Measurements from ENCODE around the gene CHN1.

Gene CHN1

GRCh38 chr2:174997110-174997509 lies 8.1 kb downstream of the CHN1 start:
- Histone ChIP-seq H2BK120ac (ENCODE audit: low read depth, low read length) (no peak overlapping the region), H2AK5ac (ENCODE audit: low read length, severe bottlenecking) (no peak overlapping the region), H4K8ac (ENCODE audit: low read length) (no peak overlapping the region), H3K4me3 (ENCODE audit: insufficient read depth in 1 of 2, low read depth in 1 of 2, low read length in 2 of 2) (no peak overlapping the region), H3K18ac (ENCODE audit: low read depth in 1 of 2, low read length in 2 of 2) (no peak overlapping the region), H3K4ac (ENCODE audit: low read depth in 1 of 2, low read length in 2 of 2) (no peak overlapping the region), H3K79me1 (replicated peaks; ENCODE audit: low read length, poor library complexity, severe bottlenecking) (no peaks in the 10 kb centered on the region), H4K91ac (ENCODE audit: low read length) (no peak overlapping the region), H3K4me1 (ENCODE audit: control insufficient read depth, insufficient read depth, low read depth, low read length) (no peaks in the 10 kb centered on the region), H3K27me3 (ENCODE audit: control insufficient read depth in 1 of 2, insufficient read depth in 1 of 2, low read length in 2 of 2) (peaks cover 0 to 9% of the 10 kb centered on the region in 2 experiments), H3K23ac (ENCODE audit: low read length in 2 of 2) (no peak overlapping the region), H3K4me2 (ENCODE audit: low read length, poor library complexity, severe bottlenecking) (no peak overlapping the region), H3K9ac (ENCODE audit: low read length) (no peak overlapping the region), H3K36me3 (ENCODE audit: control insufficient read depth in 1 of 2, insufficient read depth in 2 of 2, low read depth in 1 of 2, low read length in 2 of 2) (no peaks in the 10 kb centered on the region), H3K14ac (ENCODE audit: low read length in 2 of 2) (no peak overlapping the region), H2BK5ac (ENCODE audit: low read depth, low read length, poor library complexity, severe bottlenecking) (no peak overlapping the region), H2BK12ac (ENCODE audit: low read length in 2 of 2) (no peak overlapping the region), H3K9me3 (ENCODE audit: control insufficient read depth, low read length) (no peaks in the 10 kb centered on the region), H3K27ac (ENCODE audit: low read length, poor library complexity, severe bottlenecking) (no peak overlapping the region), H2BK15ac (ENCODE audit: low read depth, poor library complexity, severe bottlenecking) (no peak overlapping the region), H2AFZ (ENCODE audit: low read depth, low read length) (no peak overlapping the region)
- 75% methylated on average over 3 of the region's 3 CpGs for WGBS
- DNase-seq, result no peak

DNA sequence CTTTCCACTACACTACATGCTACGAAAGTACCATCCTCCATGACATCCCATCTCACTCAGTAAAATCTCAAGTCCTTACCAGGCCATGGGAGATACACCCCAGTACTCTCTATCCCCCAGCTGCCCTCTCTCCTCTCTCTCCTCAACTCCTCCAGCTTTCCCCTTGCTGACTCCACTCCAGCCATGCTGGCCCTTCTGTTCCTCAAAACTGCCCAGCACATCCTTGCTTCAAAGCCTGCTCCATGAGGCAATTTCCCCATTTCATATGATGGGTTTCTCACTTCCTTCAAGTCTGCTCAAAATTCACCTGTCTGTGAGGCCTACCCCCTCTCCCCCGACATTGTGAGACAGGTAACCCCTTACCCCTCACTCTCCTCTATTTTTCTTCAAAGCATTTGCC lies 8.6 kb downstream of the CHN1 start:
- Histone ChIP-seq H3K36me3 (ENCODE audit: control insufficient read depth in 1 of 2, insufficient read depth in 2 of 2, low read depth in 1 of 2, low read length in 2 of 2) (no peaks in the 10 kb centered on the region), H3K9me3 (ENCODE audit: control insufficient read depth, low read length) (no peaks in the 10 kb centered on the region), H3K4me2 (ENCODE audit: low read length, poor library complexity, severe bottlenecking) (no peak overlapping the region), H2AK5ac (ENCODE audit: low read length, severe bottlenecking) (no peak overlapping the region), H3K4me1 (ENCODE audit: control insufficient read depth, insufficient read depth, low read depth, low read length) (no peaks in the 10 kb centered on the region), H2BK15ac (ENCODE audit: low read depth, poor library complexity, severe bottlenecking) (no peak overlapping the region), H3K4ac (ENCODE audit: low read depth in 1 of 2, low read length in 2 of 2) (peak overlapping the region in 1 of 2 experiments; percentile 35), H3K27ac (ENCODE audit: low read length, poor library complexity, severe bottlenecking) (no peak overlapping the region), H2AFZ (ENCODE audit: low read depth, low read length) (no peak overlapping the region), H3K18ac (ENCODE audit: low read depth in 1 of 2, low read length in 2 of 2) (no peak overlapping the region), H4K8ac (ENCODE audit: low read length) (no peak overlapping the region), H3K27me3 (ENCODE audit: control insufficient read depth in 1 of 2, insufficient read depth in 1 of 2, low read length in 2 of 2) (peaks cover 0 to 6% of the 10 kb centered on the region in 2 experiments), H4K91ac (ENCODE audit: low read length) (peak overlapping the region; percentile 53), H3K23ac (ENCODE audit: low read length in 2 of 2) (peak overlapping the region in 1 of 2 experiments; percentile 23), H3K9ac (ENCODE audit: low read length) (no peak overlapping the region), H2BK120ac (ENCODE audit: low read depth, low read length) (no peak overlapping the region), H3K14ac (ENCODE audit: low read length in 2 of 2) (no peak overlapping the region), H2BK12ac (ENCODE audit: low read length in 2 of 2) (peak overlapping the region in 1 of 2 experiments; percentile 6), H3K4me3 (ENCODE audit: insufficient read depth in 1 of 2, low read depth in 1 of 2, low read length in 2 of 2) (no peak overlapping the region), H3K79me1 (replicated peaks; ENCODE audit: low read length, poor library complexity, severe bottlenecking) (no peaks in the 10 kb centered on the region), H2BK5ac (ENCODE audit: low read depth, low read length, poor library complexity, severe bottlenecking) (no peak overlapping the region)
- WGBS, result 96% methylated on average over 2 of the region's 2 CpGs
- DNase-seq, result no peak

- Histone ChIP-seq H2BK120ac (ENCODE audit: low read depth, low read length) (no peak overlapping the region), H3K27me3 (ENCODE audit: control insufficient read depth in 1 of 2, insufficient read depth in 1 of 2, low read length in 2 of 2) (no peaks in the 10 kb centered on the region), H3K18ac (ENCODE audit: low read depth in 1 of 2, low read length in 2 of 2) (no peak overlapping the region), H2BK5ac (ENCODE audit: low read depth, low read length, poor library complexity, severe bottlenecking) (no peak overlapping the region), H2AFZ (ENCODE audit: low read depth, low read length) (no peak overlapping the region), H3K36me3 (ENCODE audit: control insufficient read depth in 1 of 2, insufficient read depth in 2 of 2, low read depth in 1 of 2, low read length in 2 of 2) (no peaks in the 10 kb centered on the region), H4K91ac (ENCODE audit: low read length) (no peak overlapping the region), H2AK5ac (ENCODE audit: low read length, severe bottlenecking) (no peak overlapping the region), H3K9ac (ENCODE audit: low read length) (no peak overlapping the region), H3K79me1 (replicated peaks; ENCODE audit: low read length, poor library complexity, severe bottlenecking) (no peaks in the 10 kb centered on the region), H3K14ac (ENCODE audit: low read length in 2 of 2) (no peak overlapping the region), H2BK12ac (ENCODE audit: low read length in 2 of 2) (no peak overlapping the region), H3K23ac (ENCODE audit: low read length in 2 of 2) (no peak overlapping the region), H3K27ac (ENCODE audit: low read length, poor library complexity, severe bottlenecking) (no peak overlapping the region), H3K4me2 (ENCODE audit: low read length, poor library complexity, severe bottlenecking) (no peak overlapping the region), H3K4me3 (ENCODE audit: insufficient read depth in 1 of 2, low read depth in 1 of 2, low read length in 2 of 2) (no peak overlapping the region), H3K4me1 (ENCODE audit: control insufficient read depth, insufficient read depth, low read depth, low read length) (no peaks in the 10 kb centered on the region), H4K8ac (ENCODE audit: low read length) (no peak overlapping the region), H3K9me3 (ENCODE audit: control insufficient read depth, low read length) (no peaks in the 10 kb centered on the region), H2BK15ac (ENCODE audit: low read depth, poor library complexity, severe bottlenecking) (no peak overlapping the region), H3K4ac (ENCODE audit: low read depth in 1 of 2, low read length in 2 of 2) (no peak overlapping the region)
- WGBS, result over 99% methylated on average over 5 of the region's 5 CpGs
- DNase-seq, result no peak
Measured at GRCh38 chr2:174994381-174994780, 10.8 kb downstream of the CHN1 start.

DNA sequence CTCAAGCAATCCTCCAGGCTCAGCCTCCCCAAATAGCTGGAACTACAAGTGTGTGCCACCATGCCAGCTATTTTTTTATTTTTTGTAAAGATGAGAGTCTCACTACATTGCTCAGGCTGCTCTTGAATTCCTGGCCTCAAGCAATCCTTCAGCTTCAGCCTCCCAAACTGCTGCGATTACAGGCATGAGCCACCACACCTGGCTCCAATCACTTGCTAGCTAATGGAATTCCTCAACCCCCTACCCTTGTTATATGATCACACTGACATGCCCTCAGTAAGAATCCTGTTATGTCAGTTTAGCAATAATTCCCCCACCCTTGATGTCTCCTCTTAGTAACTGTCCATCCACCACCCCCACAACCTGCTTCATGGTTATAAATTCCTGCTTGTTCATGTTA lies 12.3 kb downstream of the CHN1 start:
- no peak overlapping the region for H3K4me3 ChIP-seq (ENCODE audit: insufficient read depth in 1 of 2, low read depth in 1 of 2, low read length in 2 of 2)
- no peak overlapping the region for H3K4ac ChIP-seq (ENCODE audit: low read depth in 1 of 2, low read length in 2 of 2)
- H3K4me2 ChIP-seq (ENCODE audit: low read length, poor library complexity, severe bottlenecking), result no peak overlapping the region
- no peak overlapping the region for H2BK12ac ChIP-seq (ENCODE audit: low read length in 2 of 2)
- H3K27me3 ChIP-seq (ENCODE audit: control insufficient read depth in 1 of 2, insufficient read depth in 1 of 2, low read length in 2 of 2), result no peaks in the 10 kb centered on the region
- no peak overlapping the region for H2BK5ac ChIP-seq (ENCODE audit: low read depth, low read length, poor library complexity, severe bottlenecking)
- H3K18ac ChIP-seq (ENCODE audit: low read depth in 1 of 2, low read length in 2 of 2), result no peak overlapping the region
- no peak overlapping the region for H2AFZ ChIP-seq (ENCODE audit: low read depth, low read length)
- DNase-seq, result no peak
- H3K79me1 ChIP-seq (replicated peaks; ENCODE audit: low read length, poor library complexity, severe bottlenecking), result no peaks in the 10 kb centered on the region
- no peaks in the 10 kb centered on the region for H3K36me3 ChIP-seq (ENCODE audit: control insufficient read depth in 1 of 2, insufficient read depth in 2 of 2, low read depth in 1 of 2, low read length in 2 of 2)
- H3K9ac ChIP-seq (ENCODE audit: low read length), result no peak overlapping the region
- no peak overlapping the region for H3K27ac ChIP-seq (ENCODE audit: low read length, poor library complexity, severe bottlenecking)
- no peak overlapping the region for H2AK5ac ChIP-seq (ENCODE audit: low read length, severe bottlenecking)
- no peaks in the 10 kb centered on the region for H3K9me3 ChIP-seq (ENCODE audit: control insufficient read depth, low read length)
- no peaks in the 10 kb centered on the region for H3K4me1 ChIP-seq (ENCODE audit: control insufficient read depth, insufficient read depth, low read depth, low read length)
- WGBS, result 98% methylated on average over 1 of the region's 1 CpG
- H4K91ac ChIP-seq (ENCODE audit: low read length), result no peak overlapping the region
- H4K8ac ChIP-seq (ENCODE audit: low read length), result no peak overlapping the region
- H3K23ac ChIP-seq (ENCODE audit: low read length in 2 of 2), result no peak overlapping the region
- H2BK120ac ChIP-seq (ENCODE audit: low read depth, low read length), result no peak overlapping the region
- H2BK15ac ChIP-seq (ENCODE audit: low read depth, poor library complexity, severe bottlenecking), result no peak overlapping the region
- no peak overlapping the region for H3K14ac ChIP-seq (ENCODE audit: low read length in 2 of 2)
